GM12875 (cell line): ENCODE data around the gene CFAP46.

Source experiments
- H3K4me3 ChIP-seq: one replicate; pipeline ENCODE4 v1.5.1; 2011; ENCODE audit warnings: low read depth, low read length, control low read depth
- CTCF ChIP-seq: IDR thresholded peaks from 2 replicates; pipeline ENCODE4 v1.5.1; 2011; ENCODE audit warnings: low read depth, mild to moderate bottlenecking, control low read depth, inconsistent platforms, low read length, moderate library complexity, borderline replicate concordance; ENCODE audit not compliant: insufficient read depth

CFAP46 gene

GRCh38 chr10:132786884-132787494 is 155.4 kb downstream of the CFAP46 start:
- no peak overlapping the region for H3K4me3 ChIP-seq
- TF ChIP-seq CTCF: no peak

GRCh38 chr10:132786476-132786883 is 155.9 kb downstream of the CFAP46 start:
- TF ChIP-seq CTCF: no peak
- no peak overlapping the region for H3K4me3 ChIP-seq

GRCh38 chr10:132785723-132786475 is 156.5 kb downstream of the CFAP46 start, which contains the start of gene NKX6-2:
Gene NKX6-2, minus strand, starts transcription at chr10:132786147. Its CDS starts 199 bp downstream, at chr10:132785948.
- no peak within 1 kb of the TSS for H3K4me3 ChIP-seq
- TF ChIP-seq CTCF: no peak

GRCh38 chr10:132784866-132785722 is 157.3 kb downstream of the CFAP46 start:
- no peak for TF ChIP-seq CTCF
- H3K4me3 ChIP-seq: no peak overlapping the region

GRCh38 chr10:132783940-132784865 is 158.2 kb downstream of the CFAP46 start:
- H3K4me3 ChIP-seq: no peak overlapping the region
- no peak for TF ChIP-seq CTCF

GRCh38 chr10:132783165-132783939 is 159.0 kb downstream of the CFAP46 start:
- TF ChIP-seq CTCF: no peak
- no peak overlapping the region for H3K4me3 ChIP-seq
